Ishikawa (cell line): ENCODE data around the gene AUTS2.

Experiments used
- RAD21 ChIP-seq: IDR thresholded peaks from 2 replicates; pipeline ENCODE4 v1.6.1; 2012; ENCODE audit warnings: low read depth
- TF ChIP-seq, protein P1 (sequence below): IDR thresholded peaks from 2 replicates; pipeline ENCODE4 v1.6.1; 2012; ENCODE audit warnings: low read depth, mild to moderate bottlenecking

DNA sequence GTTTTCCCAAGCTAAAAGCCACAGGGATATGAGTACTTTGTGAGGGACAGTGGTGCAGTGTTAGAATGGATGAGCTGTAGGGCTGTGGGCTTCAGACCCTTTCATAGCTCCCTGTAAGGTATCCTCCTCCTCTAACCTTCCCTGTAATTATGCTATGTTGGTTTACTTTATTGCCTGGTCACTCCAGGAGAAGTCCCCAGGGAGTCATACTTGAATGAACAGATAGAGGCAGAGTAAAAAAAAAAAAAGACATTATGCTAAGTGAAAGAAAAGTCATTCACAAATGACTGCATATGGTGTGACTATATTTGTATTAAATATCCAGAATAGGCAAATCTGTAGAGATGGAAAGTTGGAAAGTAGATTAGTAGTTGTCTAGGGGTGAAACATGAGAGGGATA is 434.4 kb downstream of the AUTS2 start:
- TF ChIP-seq, protein P1, sequence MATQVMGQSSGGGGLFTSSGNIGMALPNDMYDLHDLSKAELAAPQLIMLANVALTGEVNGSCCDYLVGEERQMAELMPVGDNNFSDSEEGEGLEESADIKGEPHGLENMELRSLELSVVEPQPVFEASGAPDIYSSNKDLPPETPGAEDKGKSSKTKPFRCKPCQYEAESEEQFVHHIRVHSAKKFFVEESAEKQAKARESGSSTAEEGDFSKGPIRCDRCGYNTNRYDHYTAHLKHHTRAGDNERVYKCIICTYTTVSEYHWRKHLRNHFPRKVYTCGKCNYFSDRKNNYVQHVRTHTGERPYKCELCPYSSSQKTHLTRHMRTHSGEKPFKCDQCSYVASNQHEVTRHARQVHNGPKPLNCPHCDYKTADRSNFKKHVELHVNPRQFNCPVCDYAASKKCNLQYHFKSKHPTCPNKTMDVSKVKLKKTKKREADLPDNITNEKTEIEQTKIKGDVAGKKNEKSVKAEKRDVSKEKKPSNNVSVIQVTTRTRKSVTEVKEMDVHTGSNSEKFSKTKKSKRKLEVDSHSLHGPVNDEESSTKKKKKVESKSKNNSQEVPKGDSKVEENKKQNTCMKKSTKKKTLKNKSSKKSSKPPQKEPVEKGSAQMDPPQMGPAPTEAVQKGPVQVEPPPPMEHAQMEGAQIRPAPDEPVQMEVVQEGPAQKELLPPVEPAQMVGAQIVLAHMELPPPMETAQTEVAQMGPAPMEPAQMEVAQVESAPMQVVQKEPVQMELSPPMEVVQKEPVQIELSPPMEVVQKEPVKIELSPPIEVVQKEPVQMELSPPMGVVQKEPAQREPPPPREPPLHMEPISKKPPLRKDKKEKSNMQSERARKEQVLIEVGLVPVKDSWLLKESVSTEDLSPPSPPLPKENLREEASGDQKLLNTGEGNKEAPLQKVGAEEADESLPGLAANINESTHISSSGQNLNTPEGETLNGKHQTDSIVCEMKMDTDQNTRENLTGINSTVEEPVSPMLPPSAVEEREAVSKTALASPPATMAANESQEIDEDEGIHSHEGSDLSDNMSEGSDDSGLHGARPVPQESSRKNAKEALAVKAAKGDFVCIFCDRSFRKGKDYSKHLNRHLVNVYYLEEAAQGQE: no peak
- no peak for TF ChIP-seq RAD21
